ENCODE results near the gene ACOT7. TPM values are rescaled to one million over a fixed set of nuclear protein-coding genes. Genes with fewer than 3 reads are reported as not detected.

ACOT7 gene
- total RNA-seq, 2 experiments from 2014 or later, result 23.4 to 53.6 TPM

DNA sequence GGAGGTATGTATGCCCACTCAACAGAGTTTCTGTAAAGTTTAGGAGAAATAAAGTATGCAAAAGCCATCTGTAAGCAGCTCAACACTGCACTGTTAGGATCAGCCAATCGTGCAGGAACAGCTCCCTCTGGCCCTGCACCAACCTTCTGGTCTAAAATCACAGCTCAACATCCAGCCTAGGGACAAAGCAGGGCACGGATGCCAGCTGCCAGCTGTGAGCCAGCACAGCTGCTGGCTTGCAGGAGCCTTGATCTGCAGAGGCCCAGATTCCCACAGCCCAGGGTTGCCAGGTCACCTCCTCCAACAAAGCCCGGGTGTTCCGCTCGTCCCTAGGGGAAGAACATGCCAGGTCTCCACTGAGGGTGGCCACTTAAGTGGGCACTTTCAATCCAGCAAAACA lies 8.6 kb downstream of the ACOT7 start:
- Histone ChIP-seq H3K4me2 (ENCODE audit: low read length) (no peak overlapping the region), H2AFZ (ENCODE audit: low read length) (no peak overlapping the region), H3K36me3 (ENCODE audit: insufficient read depth, low read length) (peaks cover 7% of the 10 kb centered on the region; the same call in 1 of the 2 replicates), H3K79me2 (ENCODE audit: insufficient read depth, low read depth, low read length) (peaks cover 18% of the 10 kb centered on the region), H3K4me1 (ENCODE audit: insufficient read depth, low read length, poor library complexity, severe bottlenecking) (no peaks in the 10 kb centered on the region), H3K9me3 (ENCODE audit: low read length) (peaks cover 10% of the 10 kb centered on the region), H4K20me1 (ENCODE audit: insufficient read depth, low read length) (no peaks in the 10 kb centered on the region), H3K27ac (ENCODE audit: low read depth, low read length, poor library complexity, severe bottlenecking) (no peak overlapping the region), H3K9me2 (ENCODE audit: insufficient read depth, low read length) (no peaks in the 10 kb centered on the region), H3K4me3 (ENCODE audit: low read depth, low read length, poor library complexity, severe bottlenecking) (no peak overlapping the region)
- ChIA-PET POLR2A (interaction anchor here (0.7 kb wide), 1 partner anchor 260 kb away, joined by 3 read pairs; no protein-coding TSS in a partner anchor), CTCF (ENCODE audit: unreplicated experiment) (no interaction called here)
- no peak for TF ChIP-seq CTCF (conservative IDR thresholded peaks at IDR 0.05; ENCODE audit: low read length)
- TF ChIP-seq EZH2phosphoT487 (IDR thresholded peaks at IDR 0.05; ENCODE audit: borderline replicate concordance, low read depth, low read length), result no peak
- no TSS peak for BruUV-seq (replicated peaks)
- intact Hi-C loops (cut with micrococcal nuclease; ENCODE audit: unreplicated experiment), result no loop called here
- no peak for DNase-seq (ENCODE audit: low spot score)

DNA sequence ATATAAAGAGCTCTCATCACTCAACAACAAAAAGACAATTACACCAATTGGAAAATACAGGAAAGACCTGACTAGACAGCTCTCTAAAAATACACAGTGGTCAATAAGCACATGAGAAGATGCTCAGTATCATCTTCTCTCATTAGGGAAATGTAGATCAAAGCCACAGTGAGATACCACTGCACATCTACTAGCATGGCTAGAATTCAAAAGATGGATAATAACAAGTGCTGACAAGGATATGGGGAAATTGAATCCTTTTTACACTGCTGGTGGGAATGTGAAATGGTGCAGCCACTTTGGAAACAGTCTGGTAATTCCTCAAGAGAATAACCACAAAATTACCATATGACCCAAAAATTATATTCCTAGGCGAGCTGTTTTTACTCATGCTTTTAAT lies 9.4 kb downstream of the ACOT7 start:
- BruUV-seq (replicated peaks), result no TSS peak
- intact Hi-C loops (cut with micrococcal nuclease; ENCODE audit: unreplicated experiment), result no loop called here
- Histone ChIP-seq H4K20me1 (ENCODE audit: insufficient read depth, low read length) (no peaks in the 10 kb centered on the region), H3K79me2 (ENCODE audit: insufficient read depth, low read depth, low read length) (peaks cover 18% of the 10 kb centered on the region), H3K4me1 (ENCODE audit: insufficient read depth, low read length, poor library complexity, severe bottlenecking) (no peaks in the 10 kb centered on the region), H3K36me3 (ENCODE audit: insufficient read depth, low read length) (peaks cover 7% of the 10 kb centered on the region; the same call in 1 of the 2 replicates), H3K9me3 (ENCODE audit: low read length) (peaks cover 12% of the 10 kb centered on the region), H2AFZ (ENCODE audit: low read length) (no peak overlapping the region), H3K9me2 (ENCODE audit: insufficient read depth, low read length) (no peaks in the 10 kb centered on the region), H3K4me3 (ENCODE audit: low read depth, low read length, poor library complexity, severe bottlenecking) (no peak overlapping the region), H3K27ac (ENCODE audit: low read depth, low read length, poor library complexity, severe bottlenecking) (no peak overlapping the region), H3K4me2 (ENCODE audit: low read length) (no peak overlapping the region)
- CTCF ChIA-PET (ENCODE audit: unreplicated experiment), result no interaction called here
- DNase-seq (ENCODE audit: low spot score), result no peak
- TF ChIP-seq CTCF (conservative IDR thresholded peaks at IDR 0.05; ENCODE audit: low read length) (no peak), EZH2phosphoT487 (IDR thresholded peaks at IDR 0.05; ENCODE audit: borderline replicate concordance, low read depth, low read length) (no peak)
- POLR2A ChIA-PET, result interaction anchor here (0.6 to 0.7 kb wide), 2 partner anchors 261 to 651 kb away, joined by 3 read pairs; no protein-coding TSS in a partner anchor

GRCh38 chr1:6380037-6380436 lies 13.5 kb downstream of the ACOT7 start:
- POLR2A ChIA-PET, result no interaction called here
- Histone ChIP-seq H4K20me1 (ENCODE audit: insufficient read depth, low read length) (no peaks in the 10 kb centered on the region), H3K9me2 (ENCODE audit: insufficient read depth, low read length) (no peaks in the 10 kb centered on the region), H3K27ac (ENCODE audit: low read depth, low read length, poor library complexity, severe bottlenecking) (no peak overlapping the region), H3K36me3 (ENCODE audit: insufficient read depth, low read length) (peaks cover 7% of the 10 kb centered on the region; the same call in 1 of the 2 replicates), H3K9me3 (ENCODE audit: low read length) (peaks cover 12% of the 10 kb centered on the region), H3K79me2 (ENCODE audit: insufficient read depth, low read depth, low read length) (peaks cover 13% of the 10 kb centered on the region; the same call in 1 of the 2 replicates), H3K4me1 (ENCODE audit: insufficient read depth, low read length, poor library complexity, severe bottlenecking) (no peaks in the 10 kb centered on the region), H3K4me2 (ENCODE audit: low read length) (no peak overlapping the region), H2AFZ (ENCODE audit: low read length) (no peak overlapping the region), H3K4me3 (ENCODE audit: low read depth, low read length, poor library complexity, severe bottlenecking) (no peak overlapping the region)
- CTCF ChIA-PET (ENCODE audit: unreplicated experiment), result interaction anchor here (1.1 kb wide), 1 partner anchor 12 kb away, joined by 3 read pairs; no protein-coding TSS in a partner anchor
- intact Hi-C loops (cut with micrococcal nuclease; ENCODE audit: unreplicated experiment), result no loop called here
- TF ChIP-seq EZH2phosphoT487 (IDR thresholded peaks at IDR 0.05; ENCODE audit: borderline replicate concordance, low read depth, low read length), result no peak
- TF ChIP-seq CTCF (conservative IDR thresholded peaks at IDR 0.05; ENCODE audit: low read length), result no peak
- no peak for DNase-seq (ENCODE audit: low spot score)
- no TSS peak for BruUV-seq (replicated peaks)

Measured in OCI-LY7 (cell line).